ENCODE data around the gene LAMC3. TPM values are rescaled to one million over a fixed set of nuclear protein-coding genes. Genes with fewer than 3 reads are reported as not detected.

The LAMC3 gene
- total RNA-seq, 1 donor = 0.43 TPM

DNA sequence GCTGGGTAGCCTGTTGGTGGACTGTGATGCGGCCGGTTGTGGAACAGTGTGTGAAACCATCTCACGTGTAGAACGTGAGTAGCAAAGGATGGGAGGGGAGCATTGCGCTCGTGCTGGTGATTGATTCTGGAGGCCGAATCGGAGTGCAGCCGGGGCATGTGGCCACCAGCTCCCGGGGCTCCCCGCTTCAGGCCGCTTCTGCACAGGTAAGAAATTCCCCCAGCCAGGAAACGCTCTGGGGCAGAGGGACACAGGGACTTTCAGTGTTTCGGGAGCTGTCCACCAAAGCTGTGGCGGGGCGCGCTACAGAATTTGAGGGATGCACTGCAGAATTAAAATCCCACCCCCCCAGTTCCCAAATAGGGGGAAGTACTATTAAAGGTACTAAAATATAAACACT, 41.9 kb downstream of the LAMC3 start:
- H3K4me3 ChIP-seq (ENCODE audit: low read depth, low read length) = no peak overlapping the region
- TF ChIP-seq, protein P1, sequence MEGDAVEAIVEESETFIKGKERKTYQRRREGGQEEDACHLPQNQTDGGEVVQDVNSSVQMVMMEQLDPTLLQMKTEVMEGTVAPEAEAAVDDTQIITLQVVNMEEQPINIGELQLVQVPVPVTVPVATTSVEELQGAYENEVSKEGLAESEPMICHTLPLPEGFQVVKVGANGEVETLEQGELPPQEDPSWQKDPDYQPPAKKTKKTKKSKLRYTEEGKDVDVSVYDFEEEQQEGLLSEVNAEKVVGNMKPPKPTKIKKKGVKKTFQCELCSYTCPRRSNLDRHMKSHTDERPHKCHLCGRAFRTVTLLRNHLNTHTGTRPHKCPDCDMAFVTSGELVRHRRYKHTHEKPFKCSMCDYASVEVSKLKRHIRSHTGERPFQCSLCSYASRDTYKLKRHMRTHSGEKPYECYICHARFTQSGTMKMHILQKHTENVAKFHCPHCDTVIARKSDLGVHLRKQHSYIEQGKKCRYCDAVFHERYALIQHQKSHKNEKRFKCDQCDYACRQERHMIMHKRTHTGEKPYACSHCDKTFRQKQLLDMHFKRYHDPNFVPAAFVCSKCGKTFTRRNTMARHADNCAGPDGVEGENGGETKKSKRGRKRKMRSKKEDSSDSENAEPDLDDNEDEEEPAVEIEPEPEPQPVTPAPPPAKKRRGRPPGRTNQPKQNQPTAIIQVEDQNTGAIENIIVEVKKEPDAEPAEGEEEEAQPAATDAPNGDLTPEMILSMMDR (IDR thresholded peaks at IDR 0.05; ENCODE audit: insufficient read depth, low read depth, low read length) = no peak
- no peak for DNase-seq (ENCODE audit: low read depth)

DNA sequence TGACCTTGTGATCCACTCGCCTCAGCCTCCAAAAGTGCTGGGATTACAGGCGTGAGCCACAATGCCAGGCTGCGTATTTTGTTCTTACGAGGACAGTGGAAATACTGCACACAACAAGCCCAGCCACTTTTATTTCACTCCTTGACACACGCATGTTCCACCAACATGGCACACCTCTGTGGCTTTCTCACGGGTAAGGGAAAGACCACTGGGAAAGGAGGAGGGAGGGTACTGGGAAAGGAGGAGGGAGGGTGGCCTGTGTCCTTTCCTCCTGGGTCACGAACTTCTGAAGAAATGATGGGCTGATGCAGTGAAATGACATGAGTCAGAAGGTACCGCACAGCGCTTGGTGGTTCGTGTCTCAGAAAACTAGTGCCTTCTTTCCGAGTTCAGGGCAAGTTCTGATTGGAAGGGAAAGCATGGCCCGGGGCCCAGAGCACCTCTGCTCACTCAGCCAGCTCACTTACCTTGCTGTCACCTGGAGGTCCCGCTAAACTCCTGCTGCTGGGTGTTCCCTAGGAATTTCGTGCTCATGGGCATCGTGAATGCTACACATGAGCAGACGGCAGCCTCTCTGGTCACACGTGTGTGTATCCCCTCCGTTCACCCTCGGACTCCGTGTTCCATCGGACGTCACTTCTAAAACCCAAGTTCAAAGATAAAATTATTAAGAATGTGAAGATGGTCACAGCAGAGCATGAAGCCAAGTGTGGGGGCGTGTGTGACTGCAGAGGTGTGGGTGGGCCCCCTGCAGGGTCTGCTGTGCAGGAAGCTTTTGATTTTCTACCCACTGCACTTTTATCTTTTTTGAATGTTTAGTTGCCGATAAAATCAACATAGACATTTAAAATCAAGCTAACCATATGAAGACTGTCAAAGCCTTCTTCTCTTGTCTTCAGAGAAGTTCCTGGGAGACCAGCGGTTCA, 42.9 kb downstream of the LAMC3 start:
- no peak overlapping the region for H3K4me3 ChIP-seq (ENCODE audit: low read depth, low read length)
- no peak for DNase-seq (ENCODE audit: low read depth)
- TF ChIP-seq, protein P1 (IDR thresholded peaks at IDR 0.05; ENCODE audit: insufficient read depth, low read depth, low read length) = no peak

DNA sequence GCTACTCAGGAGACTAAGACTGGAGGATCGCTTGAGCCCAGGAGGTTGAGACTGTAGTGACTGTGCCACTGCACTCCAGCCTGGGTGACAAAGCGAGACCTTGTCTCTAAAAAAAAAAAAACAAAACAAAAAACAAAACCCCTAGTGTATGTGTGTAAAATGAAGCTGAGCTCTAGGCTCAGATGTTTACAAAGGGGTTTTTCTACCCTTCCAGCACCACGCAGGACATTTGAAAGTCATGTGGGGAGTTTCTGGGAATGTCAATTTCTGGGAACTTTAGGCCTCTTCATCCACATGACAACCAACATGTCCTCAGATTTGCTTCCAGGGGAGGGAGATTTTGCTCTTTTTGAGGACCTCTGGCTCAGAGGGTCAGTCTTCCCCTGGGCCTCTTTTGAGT, 44.9 kb downstream of the LAMC3 start:
- DNase-seq (ENCODE audit: low read depth) = no peak
- TF ChIP-seq, protein P1 (IDR thresholded peaks at IDR 0.05; ENCODE audit: insufficient read depth, low read depth, low read length) = no peak
- H3K4me3 ChIP-seq (ENCODE audit: low read depth, low read length) = no peak overlapping the region

DNA sequence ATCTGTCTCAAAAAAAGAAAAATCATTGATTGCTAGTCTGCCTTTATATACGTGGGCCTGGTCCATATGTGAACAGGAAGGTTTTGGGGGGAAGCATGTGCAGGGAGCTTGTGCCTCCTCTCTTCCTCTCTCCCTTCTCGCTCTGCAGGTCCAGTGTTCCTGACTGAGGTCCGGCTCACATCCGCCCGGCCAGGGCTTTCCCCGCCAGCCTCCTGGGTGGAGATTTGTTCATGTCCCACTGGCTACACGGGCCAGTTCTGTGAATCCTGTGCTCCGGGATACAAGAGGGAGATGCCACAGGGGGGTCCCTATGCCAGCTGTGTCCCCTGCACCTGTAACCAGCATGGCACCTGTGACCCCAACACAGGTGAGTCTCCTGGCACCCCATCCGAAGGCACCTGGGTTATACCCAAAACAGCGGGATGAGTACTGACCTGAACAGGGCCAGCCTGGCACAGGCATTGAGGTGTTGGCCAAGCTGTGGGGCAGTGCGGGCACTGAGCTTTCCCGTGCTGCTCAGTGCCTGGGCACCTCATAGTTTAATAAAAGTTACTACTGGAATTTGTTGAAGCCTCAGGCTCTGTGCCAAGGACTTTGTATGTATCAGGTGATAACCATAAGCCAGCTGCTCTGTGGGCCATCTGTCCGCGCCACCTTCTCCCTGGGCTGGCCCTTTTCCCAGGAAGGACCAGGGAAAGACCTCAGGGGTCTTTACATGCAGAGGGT, 48.0 kb downstream of the LAMC3 start:
- TF ChIP-seq, protein P1 (IDR thresholded peaks at IDR 0.05; ENCODE audit: insufficient read depth, low read depth, low read length) = no peak
- DNase-seq (ENCODE audit: low read depth) = no peak
- no peak overlapping the region for H3K4me3 ChIP-seq (ENCODE audit: low read depth, low read length)

DNA sequence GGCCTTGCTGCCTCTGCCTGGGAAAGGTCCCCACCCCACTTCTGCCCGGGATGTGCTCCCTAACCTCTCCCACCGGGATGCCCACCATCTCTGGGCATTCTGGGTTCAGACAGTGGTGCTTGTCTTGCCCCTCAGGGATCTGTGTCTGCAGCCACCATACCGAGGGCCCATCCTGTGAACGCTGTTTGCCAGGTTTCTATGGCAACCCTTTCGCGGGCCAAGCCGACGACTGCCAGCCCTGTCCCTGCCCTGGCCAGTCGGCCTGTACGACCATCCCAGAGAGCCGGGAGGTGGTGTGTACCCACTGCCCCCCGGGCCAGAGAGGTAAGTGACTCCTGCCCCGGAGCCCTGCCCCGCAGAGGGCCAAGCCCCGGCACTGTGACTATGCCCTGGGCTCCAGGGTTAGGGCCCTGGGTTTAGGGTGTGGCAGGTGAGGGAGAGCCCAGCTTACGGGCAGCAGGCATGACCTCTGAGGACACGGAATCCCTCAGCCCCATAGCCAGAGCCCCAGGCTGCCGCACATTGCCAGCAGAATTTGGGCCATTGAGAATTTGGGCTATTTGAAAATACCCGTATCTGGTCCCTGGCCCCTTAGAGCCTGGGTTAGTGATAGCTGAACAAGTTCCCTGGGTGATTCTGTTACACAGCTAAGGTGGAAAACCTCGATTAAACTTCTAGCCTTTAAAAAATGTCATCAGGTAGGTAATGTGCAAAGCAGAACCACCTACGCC, 52.1 kb downstream of the LAMC3 start:
- no peak overlapping the region for H3K4me3 ChIP-seq (ENCODE audit: low read depth, low read length)
- DNase-seq (ENCODE audit: low read depth) = no peak
- TF ChIP-seq, protein P1 (IDR thresholded peaks at IDR 0.05; ENCODE audit: insufficient read depth, low read depth, low read length) = no peak

DNA sequence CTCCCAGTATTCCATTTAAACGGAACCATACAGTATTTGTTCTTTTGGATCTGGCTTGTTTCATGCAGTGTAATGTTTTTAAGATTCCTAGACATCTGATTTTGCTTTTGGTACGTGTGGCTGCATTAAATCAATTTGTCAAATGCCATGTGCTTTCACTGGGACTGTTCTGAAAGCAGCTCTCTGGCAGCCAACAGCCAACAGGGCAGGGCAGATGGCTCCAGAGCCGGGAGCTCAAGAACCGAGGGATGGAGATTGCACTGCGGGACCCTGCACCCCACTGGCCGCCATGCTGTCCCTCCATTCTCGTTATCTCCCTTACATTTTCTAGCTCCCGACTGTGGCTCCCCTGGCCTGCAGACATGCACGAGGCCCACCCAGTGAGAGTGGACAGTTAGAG, 54.0 kb downstream of the LAMC3 start:
- no peak overlapping the region for H3K4me3 ChIP-seq (ENCODE audit: low read depth, low read length)
- DNase-seq (ENCODE audit: low read depth) = no peak
- TF ChIP-seq, protein P1 (IDR thresholded peaks at IDR 0.05; ENCODE audit: insufficient read depth, low read depth, low read length) = no peak
